SK-N-SH (cell line): ENCODE results near the gene ZNF17. TPM values are rescaled to one million over a fixed set of nuclear protein-coding genes. Genes with fewer than 3 reads are reported as not detected.

Experiments
- CTCF ChIA-PET: fragments of 300-600, 350-600 bp; formaldehyde crosslinking; extraction: SDS; loops from one replicate; lab custom pipeline; 2021; lab: Yijun Ruan, JAX
- POLR2A ChIA-PET: fragments of 350-600 bp; sonication (Branson Sonifier 250); formaldehyde crosslinking; extraction: SDS; loops from one replicate; lab custom pipeline; 2020; ENCODE audit warnings: antibody characterized with exemption, inconsistent platforms; lab: Yijun Ruan, JAX
- DNase-seq: peaks from one replicate; pipeline ENCODE4 v3.0.0; 2012
- H2AFZ ChIP-seq: fragments of 200-600 bp; sonication (generic); 2 replicates; pipeline ENCODE4 v1.8.1; 2016; ENCODE audit warnings: antibody characterized with exemption, mild to moderate bottlenecking, low read depth
- H3F3A ChIP-seq: fragments of 200-600 bp; sonication (generic); replicated peaks from 2 replicates; pipeline ENCODE3; 2016; ENCODE audit warnings: antibody characterized with exemption, mild to moderate bottlenecking; ENCODE audit not compliant: insufficient read depth
- H3K27ac ChIP-seq, 2 experiments: fragments of 200-500 bp in 1 of 2; fragments of 200-600 bp in 1 of 2; sonication (Bioruptor generic) in 1 of 2; sonication (generic), shearing (Covaris generic) in 1 of 2; 2 replicates each; pipeline versions ENCODE4 v1.5.1 to v1.6.1; 2014 to 2016; ENCODE audit warnings: low read depth in 2 of 2, inconsistent platforms in 1 of 2, low read length in 1 of 2, mild to moderate bottlenecking in 1 of 2, mixed read lengths in 1 of 2
- H3K27me3 ChIP-seq: fragments of 200-600 bp; sonication (generic), shearing (Covaris generic); 2 replicates; pipeline ENCODE4 v1.6.1; 2016; ENCODE audit warnings: mixed run types; ENCODE audit not compliant: insufficient read depth
- H3K36me3 ChIP-seq, 2 experiments: fragments of 200-500 bp in 1 of 2; fragments of 200-600 bp in 1 of 2; sonication (Bioruptor generic) in 1 of 2; sonication (generic) in 1 of 2; replicated peaks in 1 of 2; 2 replicates each; pipeline versions ENCODE3 to v1.5.1; 2014 to 2016; ENCODE audit warnings: low read length in 1 of 2, mild to moderate bottlenecking in 1 of 2; ENCODE audit not compliant: insufficient read depth in 2 of 2, control insufficient read depth in 1 of 2
- H3K4me1 ChIP-seq, 2 experiments: fragments of 200-500 bp in 1 of 2; fragments of 200-600 bp in 1 of 2; sonication (Bioruptor generic) in 1 of 2; sonication (generic), shearing (Covaris generic) in 1 of 2; 2 replicates each; pipeline versions ENCODE4 v1.5.1 to v1.6.1; 2014 to 2016; ENCODE audit warnings: low read depth in 1 of 2, low read length in 1 of 2, mixed run types in 1 of 2; ENCODE audit not compliant: insufficient read depth in 2 of 2, control insufficient read depth in 1 of 2
- H3K4me2 ChIP-seq: fragments of 200-600 bp; sonication (generic), shearing (Covaris generic); 2 replicates; pipeline ENCODE4 v1.6.1; 2017; ENCODE audit warnings: mixed run types
- H3K4me3 ChIP-seq, 2 experiments: fragments of 200-500 bp in 1 of 2; fragments of 200-600 bp in 1 of 2; sonication (Bioruptor generic) in 1 of 2; sonication (generic), shearing (Covaris generic) in 1 of 2; 2 replicates each; pipeline versions ENCODE4 v1.5.1 to v1.8.1; 2014 to 2016; ENCODE audit warnings: low read depth in 2 of 2, inconsistent platforms in 1 of 2, low read length in 1 of 2, mild to moderate bottlenecking in 1 of 2, mixed read lengths in 1 of 2, moderate library complexity in 1 of 2
- H3K79me2 ChIP-seq: fragments of 200-600 bp; sonication (generic); 2 replicates; pipeline ENCODE4 v1.8.1; 2017; ENCODE audit warnings: mild to moderate bottlenecking; ENCODE audit not compliant: insufficient read depth
- H3K9ac ChIP-seq: fragments of 200-600 bp; sonication (generic); 2 replicates; pipeline ENCODE4 v1.6.1; 2017; ENCODE audit warnings: mixed run types
- H3K9me2 ChIP-seq: fragments of 200-600 bp; sonication (generic); 2 replicates; pipeline ENCODE4 v1.6.1; 2017; ENCODE audit warnings: mixed run types
- H3K9me3 ChIP-seq: fragments of 200-600 bp; sonication (generic); 2 replicates; pipeline ENCODE4 v1.6.1; 2017; ENCODE audit warnings: mixed run types, mild to moderate bottlenecking, moderate library complexity
- H4K20me1 ChIP-seq: fragments of 200-600 bp; sonication (generic); 2 replicates; pipeline ENCODE4 v1.6.1; 2017; ENCODE audit warnings: mild to moderate bottlenecking, mixed run types; ENCODE audit not compliant: insufficient read depth
- CTCF ChIP-seq: fragments of 200-600 bp; sonication (generic); IDR thresholded peaks from 2 replicates; pipeline ENCODE4 v1.6.1; 2017; ENCODE audit warnings: antibody characterized with exemption, mild to moderate bottlenecking, moderate library complexity
- ELF1 ChIP-seq: IDR thresholded peaks from 2 replicates; pipeline ENCODE4 v1.4.0; 2012
- GABPA ChIP-seq: IDR thresholded peaks from 2 replicates; pipeline ENCODE4 v1.4.0; 2012; ENCODE audit warnings: low read depth, mild to moderate bottlenecking
- GATA2 ChIP-seq: sonication (generic); formaldehyde crosslinking; IDR thresholded peaks from 2 replicates; pipeline ENCODE4 v1.5.0; 2020; ENCODE audit warnings: mild to moderate bottlenecking, missing genetic modification reagents
- NRF1 ChIP-seq: IDR thresholded peaks from 2 replicates; pipeline ENCODE4 v1.6.1; 2012; ENCODE audit warnings: low read depth, mild to moderate bottlenecking, low read length
- PBX3 ChIP-seq: IDR thresholded peaks from 2 replicates; pipeline ENCODE4; 2012
- POLR2AphosphoS5 ChIP-seq: IDR thresholded peaks from 2 replicates; pipeline ENCODE4 v1.6.1; 2012; ENCODE audit warnings: low read depth, low read length
- RAD21 ChIP-seq: IDR thresholded peaks from 2 replicates; pipeline ENCODE4 v1.6.1; 2012; ENCODE audit warnings: mild to moderate bottlenecking, low read length
- RFX5 ChIP-seq: IDR thresholded peaks from 2 replicates; pipeline ENCODE4 v1.6.1; 2012; ENCODE audit warnings: mild to moderate bottlenecking, improper control_type of control experiment, low read length
- SIN3A ChIP-seq: IDR thresholded peaks from 2 replicates; pipeline ENCODE4 v1.6.1; 2012; ENCODE audit warnings: low read depth, mild to moderate bottlenecking, low read length, moderate library complexity, borderline replicate concordance
- SMC3 ChIP-seq: IDR thresholded peaks from 2 replicates; pipeline ENCODE4 v1.6.1; 2012; ENCODE audit warnings: low read depth, low read length, improper control_type of control experiment
- WGBS: methylation state at CpG from one replicate; pipeline ENCODE4 v1.1.6; 2017; ENCODE audit warnings: low lambda C conversion rate; 5-methylcytosine and 5-hydroxymethylcytosine counted together
- polyA plus RNA-seq, 3 experiments: library from polyadenylated mRNA; depleted of rRNA; stranded (reverse); fragments of >200 nt; gene quantifications; 2 replicates each; pipeline ENCODE4 v1.2.3, GENCODE V29; 2012
- small RNA-seq, 7 experiments: library from RNA; depleted of rRNA; stranded (forward); fragments of <200 nt; gene quantifications; one replicate each; pipeline ENCODE3, GENCODE V24; 2012

Gene ZNF17
- polyA plus RNA-seq, 1 of the 3 experiments (the other 2 are of a cell fraction) = 3.9 TPM

DNA sequence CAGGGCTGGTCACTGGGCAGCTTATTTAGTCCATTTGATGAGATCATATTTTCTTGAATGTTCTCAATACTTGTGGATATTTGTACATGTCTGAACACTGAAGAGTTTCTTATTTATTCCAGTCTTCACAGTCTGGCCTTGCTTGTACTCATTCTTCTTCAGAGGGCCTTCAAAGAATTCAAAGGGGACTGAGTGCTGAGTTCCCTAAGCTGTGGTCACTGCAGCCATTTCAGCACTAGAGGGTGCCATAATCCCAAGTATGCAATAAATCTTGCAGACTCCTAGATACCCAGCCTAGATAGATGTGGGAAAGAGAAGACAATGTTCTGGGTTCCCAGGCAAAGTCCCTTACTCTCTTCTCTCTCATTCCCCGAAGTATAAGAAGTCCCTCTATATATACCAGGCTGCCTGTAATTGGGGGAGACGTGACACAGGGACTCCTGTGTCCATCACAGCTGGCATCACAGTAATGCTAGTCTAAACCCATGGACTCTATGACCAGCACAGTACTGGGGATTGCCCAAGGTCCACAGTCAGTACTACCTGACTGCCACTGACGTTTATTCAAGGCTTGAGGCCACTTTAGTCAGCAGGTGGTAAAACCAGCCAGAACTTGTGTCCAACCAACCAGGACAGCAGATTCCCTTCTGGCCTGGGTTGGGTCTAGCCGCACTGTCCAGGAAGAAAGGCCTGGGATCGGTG is 54.9 kb downstream of the ZNF17 start:
- ChIA-PET CTCF (no interaction called here), POLR2A (no interaction called here)
- Histone ChIP-seq H3K36me3 (no peaks in the 10 kb centered on the region), H3F3A (no peaks in the 10 kb centered on the region), H3K4me1 (no peaks in the 10 kb centered on the region), H3K4me3 (no peak overlapping the region), H3K9me2 (no peaks in the 10 kb centered on the region), H3K27ac (no peak overlapping the region), H3K9me3 (peaks cover 18% of the 10 kb centered on the region; the same call in 1 of the 2 replicates), H3K4me2 (no peak overlapping the region), H3K9ac (no peak overlapping the region), H2AFZ (no peak overlapping the region), H3K79me2 (no peaks in the 10 kb centered on the region), H3K27me3 (no peaks in the 10 kb centered on the region), H4K20me1 (no peaks in the 10 kb centered on the region)
- WGBS = 52% methylated on average over 4 of the region's 5 CpGs
- peak; percentile 48 for DNase-seq
- TF ChIP-seq RFX5 (no peak), CTCF (peak; percentile 50), NRF1 (no peak), POLR2AphosphoS5 (no peak), SMC3 (peak; percentile 15; the same call in 1 of the 2 replicates), RAD21 (peak; percentile 63)

DNA sequence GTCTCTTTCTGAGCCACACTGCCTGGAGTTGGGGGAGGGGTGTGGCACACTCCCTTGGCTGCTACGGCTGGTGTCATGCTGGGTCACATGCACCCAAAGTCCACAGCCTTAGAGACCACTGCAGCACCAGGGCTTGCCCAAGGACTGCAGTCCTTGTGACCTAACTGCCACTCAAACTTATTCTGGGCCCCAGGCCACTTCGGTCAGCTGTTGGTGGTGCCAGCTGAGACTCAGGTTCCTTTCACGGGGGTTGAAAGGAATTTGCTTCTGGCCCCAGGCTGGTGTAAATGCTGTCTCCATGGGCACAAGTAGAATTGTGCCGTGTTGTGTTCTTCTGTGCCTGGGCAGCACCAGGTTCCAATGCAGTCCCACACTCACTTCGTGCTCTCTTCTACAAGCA is 55.5 kb downstream of the ZNF17 start:
- no peaks in the 10 kb centered on the region for H3K4me1 ChIP-seq
- H3K36me3 ChIP-seq = no peaks in the 10 kb centered on the region
- POLR2A ChIA-PET = no interaction called here
- H3K27ac ChIP-seq = no peak overlapping the region
- peaks cover 15% of the 10 kb centered on the region; the same call in 1 of the 2 replicates for H3K9me3 ChIP-seq
- CTCF ChIA-PET = no interaction called here
- H3K9me2 ChIP-seq = no peaks in the 10 kb centered on the region
- no peaks in the 10 kb centered on the region for H3F3A ChIP-seq
- H2AFZ ChIP-seq = no peak overlapping the region
- no peaks in the 10 kb centered on the region for H3K79me2 ChIP-seq
- no peak for DNase-seq
- H3K9ac ChIP-seq = no peak overlapping the region
- no peaks in the 10 kb centered on the region for H3K27me3 ChIP-seq
- 74% methylated on average over 4 of the region's 5 CpGs for WGBS
- H3K4me3 ChIP-seq = no peak overlapping the region
- TF ChIP-seq SIN3A = no peak
- no peak for TF ChIP-seq GABPA
- TF ChIP-seq NRF1 = no peak
- TF ChIP-seq ELF1 = no peak
- no peak for TF ChIP-seq PBX3
- no peak for TF ChIP-seq GATA2
- no peak for TF ChIP-seq RFX5
- no peaks in the 10 kb centered on the region for H4K20me1 ChIP-seq
- no peak overlapping the region for H3K4me2 ChIP-seq

Small RNA genes lying within 50 kb of the gene (small RNA-seq; reads per million reads assigned to genes)
- gene VN1R107P = 0 reads per million in 7 experiments

Other genes with a start within 250 kb of the ZNF17 start
- gene DUXA, start 243.7 kb upstream of the ZNF17 start, polyA plus RNA-seq (2012; rRNA removed) = not detected in 2 replicates
- gene ZNF264, start 219.7 kb upstream of the ZNF17 start, polyA plus RNA-seq (2012; rRNA removed) = 8.6 and 8.8 TPM in 2 replicates
- 1.2 and 1.5 TPM in 2 replicates for gene AURKC, start 180.1 kb upstream of the ZNF17 start, polyA plus RNA-seq (2012; rRNA removed)
- gene ZNF805, start 170.5 kb upstream of the ZNF17 start, polyA plus RNA-seq (2012; rRNA removed) = 1.5 and 2.5 TPM in 2 replicates
- gene ZNF460, start 130.7 kb upstream of the ZNF17 start, polyA plus RNA-seq (2012; rRNA removed) = 2.4 and 4.3 TPM in 2 replicates
- gene ZNF543, start 90.7 kb upstream of the ZNF17 start, polyA plus RNA-seq (2012; rRNA removed) = 1.2 and 1.7 TPM in 2 replicates
- 2.5 and 3.7 TPM in 2 replicates for gene ZNF304, start 59.9 kb upstream of the ZNF17 start, polyA plus RNA-seq (2012; rRNA removed)
- 21.0 and 22.2 TPM in 2 replicates for gene TRAPPC2B, start 47.6 kb upstream of the ZNF17 start, polyA plus RNA-seq (2012; rRNA removed)
- gene ZNF547, start 47.6 kb upstream of the ZNF17 start, polyA plus RNA-seq (2012; rRNA removed) = 1.5 and 1.7 TPM in 2 replicates
- 6.8 and 7.7 TPM in 2 replicates for gene ZNF548, start 21.3 kb upstream of the ZNF17 start, polyA plus RNA-seq (2012; rRNA removed)
- 12.6 and 14.9 TPM in 2 replicates for gene ZNF749, start 24.2 kb downstream of the ZNF17 start, polyA plus RNA-seq (2012; rRNA removed)
- 0.03 and 0.06 TPM in 2 replicates for gene VN1R1, start 46.0 kb downstream of the ZNF17 start, polyA plus RNA-seq (2012; rRNA removed)
- gene ZNF772, start 66.4 kb downstream of the ZNF17 start, polyA plus RNA-seq (2012; rRNA removed) = 0.99 and 1.2 TPM in 2 replicates
- 7.8 and 10.4 TPM in 2 replicates for gene ZNF419, start 76.6 kb downstream of the ZNF17 start, polyA plus RNA-seq (2012; rRNA removed)
- 6.6 and 9.0 TPM in 2 replicates for gene ZNF773, start 88.8 kb downstream of the ZNF17 start, polyA plus RNA-seq (2012; rRNA removed)
- 2.4 and 3.3 TPM in 2 replicates for gene ZNF549, start 116.2 kb downstream of the ZNF17 start, polyA plus RNA-seq (2012; rRNA removed)
- gene ZNF550, start 148.7 kb downstream of the ZNF17 start, polyA plus RNA-seq (2012; rRNA removed) = 5.7 and 7.1 TPM in 2 replicates
- 2.0 and 2.8 TPM in 2 replicates for gene ZNF416, start 167.8 kb downstream of the ZNF17 start, polyA plus RNA-seq (2012; rRNA removed)
- gene ZIK1, start 173.0 kb downstream of the ZNF17 start, polyA plus RNA-seq (2012; rRNA removed) = 2.1 and 2.4 TPM in 2 replicates
- gene ZNF530, start 188.7 kb downstream of the ZNF17 start, polyA plus RNA-seq (2012; rRNA removed) = 4.4 and 4.6 TPM in 2 replicates
- gene ZNF134, start 203.1 kb downstream of the ZNF17 start, polyA plus RNA-seq (2012; rRNA removed) = 9.6 and 9.8 TPM in 2 replicates
- 8.6 and 10.7 TPM in 2 replicates for gene ZNF211, start 222.0 kb downstream of the ZNF17 start, polyA plus RNA-seq (2012; rRNA removed)